GM13977 (cell line): Measurements from ENCODE around the gene SUMO4.
A peak's percentile ranks its signal among the peaks of the same experiment; 100 is the strongest.

Source experiments
- DNase-seq: peaks from one replicate; pipeline ENCODE4 v3.0.0; 2012; ENCODE audit warnings: low spot score
- in situ Hi-C: fragments of 300-500 bp; cut with MboI; formaldehyde crosslinking; loops from one replicate; pipeline ENCODE4 v1.12.0; 2022; ENCODE audit warnings: low sequenced_read_pairs, low pct_unique_long_range_greater_than_20kb, mixed read lengths, inconsistent platforms; ENCODE audit not compliant: unreplicated experiment
- TF ChIP-seq, protein P1 (sequence below): IDR thresholded peaks from 2 replicates; pipeline ENCODE4 v1.5.1; 2012; ENCODE audit warnings: mild to moderate bottlenecking, control low read depth; ENCODE audit not compliant: insufficient read depth; ENCODE audit errors: extremely low read depth, missing control alignments

The SUMO4 gene

DNA sequence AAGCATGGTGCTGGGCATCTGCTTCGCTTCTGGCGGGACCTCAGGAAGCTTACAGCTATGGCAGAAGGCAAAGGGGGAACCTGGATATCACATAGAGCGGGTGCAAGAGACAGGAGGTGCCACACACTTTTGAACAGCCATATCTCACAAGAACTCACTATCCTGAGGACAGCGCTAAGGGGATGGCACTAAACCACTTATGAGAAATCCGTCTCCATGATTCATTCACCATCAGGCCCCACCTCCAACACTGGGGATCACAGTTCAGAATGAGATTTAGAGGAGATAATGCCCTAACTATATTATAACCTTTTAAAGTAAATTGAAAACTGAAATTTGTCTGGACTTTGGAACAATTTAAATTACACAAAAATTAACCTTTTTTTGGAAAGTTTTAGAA lies 37.8 kb upstream of the SUMO4 start:
- DNase-seq = no peak
- in situ Hi-C loops = no loop called here
- TF ChIP-seq, protein P1, sequence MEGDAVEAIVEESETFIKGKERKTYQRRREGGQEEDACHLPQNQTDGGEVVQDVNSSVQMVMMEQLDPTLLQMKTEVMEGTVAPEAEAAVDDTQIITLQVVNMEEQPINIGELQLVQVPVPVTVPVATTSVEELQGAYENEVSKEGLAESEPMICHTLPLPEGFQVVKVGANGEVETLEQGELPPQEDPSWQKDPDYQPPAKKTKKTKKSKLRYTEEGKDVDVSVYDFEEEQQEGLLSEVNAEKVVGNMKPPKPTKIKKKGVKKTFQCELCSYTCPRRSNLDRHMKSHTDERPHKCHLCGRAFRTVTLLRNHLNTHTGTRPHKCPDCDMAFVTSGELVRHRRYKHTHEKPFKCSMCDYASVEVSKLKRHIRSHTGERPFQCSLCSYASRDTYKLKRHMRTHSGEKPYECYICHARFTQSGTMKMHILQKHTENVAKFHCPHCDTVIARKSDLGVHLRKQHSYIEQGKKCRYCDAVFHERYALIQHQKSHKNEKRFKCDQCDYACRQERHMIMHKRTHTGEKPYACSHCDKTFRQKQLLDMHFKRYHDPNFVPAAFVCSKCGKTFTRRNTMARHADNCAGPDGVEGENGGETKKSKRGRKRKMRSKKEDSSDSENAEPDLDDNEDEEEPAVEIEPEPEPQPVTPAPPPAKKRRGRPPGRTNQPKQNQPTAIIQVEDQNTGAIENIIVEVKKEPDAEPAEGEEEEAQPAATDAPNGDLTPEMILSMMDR = no peak

DNA sequence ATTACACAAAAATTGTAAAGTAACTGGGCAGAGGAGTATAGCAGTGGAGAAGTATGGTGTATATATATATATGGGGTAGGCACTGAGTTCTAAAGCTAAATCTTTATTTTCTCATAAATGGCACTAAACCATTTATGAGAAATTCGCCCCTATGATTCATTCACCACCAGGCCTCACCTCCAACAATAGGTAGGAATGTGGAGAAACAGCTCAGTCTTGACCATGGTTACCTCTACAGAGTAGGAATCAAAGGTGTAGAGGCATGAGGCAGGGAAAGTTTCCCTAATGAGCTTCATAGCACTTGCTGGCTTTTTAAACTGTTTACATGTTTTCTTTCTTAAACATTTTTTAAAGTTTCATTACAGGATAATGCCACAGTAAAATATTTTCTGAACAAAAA lies 36.9 kb upstream of the SUMO4 start:
- no peak for DNase-seq
- TF ChIP-seq, protein P1 = no peak
- in situ Hi-C loops = no loop called here

DNA sequence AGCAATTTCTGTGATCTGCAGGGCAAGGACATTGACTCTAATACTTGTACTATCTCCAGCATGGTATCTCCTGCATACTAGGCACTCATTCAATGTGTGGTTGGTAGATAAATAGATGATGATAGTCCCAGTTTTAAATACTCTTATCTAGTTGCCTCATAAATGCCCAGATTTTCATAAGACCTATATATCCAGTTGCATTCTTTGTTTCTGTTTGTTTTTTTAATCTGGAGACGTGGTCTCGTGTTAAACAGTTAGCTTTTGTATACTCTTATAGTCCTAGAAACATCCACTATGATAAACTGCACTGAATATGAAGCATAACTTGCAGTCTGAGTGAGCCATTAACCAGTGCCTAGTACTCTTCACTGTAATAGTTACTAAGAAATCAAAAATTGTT lies 35.5 kb upstream of the SUMO4 start:
- no peak for DNase-seq
- in situ Hi-C loops = no loop called here
- TF ChIP-seq, protein P1 = no peak

DNA sequence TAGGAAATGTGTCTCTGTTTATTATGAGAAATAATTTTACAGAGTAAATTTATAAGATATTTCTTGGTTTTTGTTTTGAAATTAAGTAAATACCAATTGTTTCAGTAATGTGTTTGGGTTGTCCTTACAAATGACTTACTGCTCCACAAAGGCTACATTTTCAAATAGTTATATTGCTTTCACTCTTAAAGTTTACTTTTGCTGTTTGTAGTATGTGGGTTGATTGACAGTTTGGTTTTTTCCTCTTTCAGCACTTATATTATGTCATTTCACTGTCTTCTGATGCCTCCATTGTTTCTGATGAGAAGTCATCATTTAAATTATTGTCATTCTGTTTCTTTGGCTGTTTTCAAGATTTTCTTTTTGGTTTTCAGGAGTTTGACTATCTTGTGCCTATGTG lies 34.9 kb upstream of the SUMO4 start:
- TF ChIP-seq, protein P1 = no peak

DNA sequence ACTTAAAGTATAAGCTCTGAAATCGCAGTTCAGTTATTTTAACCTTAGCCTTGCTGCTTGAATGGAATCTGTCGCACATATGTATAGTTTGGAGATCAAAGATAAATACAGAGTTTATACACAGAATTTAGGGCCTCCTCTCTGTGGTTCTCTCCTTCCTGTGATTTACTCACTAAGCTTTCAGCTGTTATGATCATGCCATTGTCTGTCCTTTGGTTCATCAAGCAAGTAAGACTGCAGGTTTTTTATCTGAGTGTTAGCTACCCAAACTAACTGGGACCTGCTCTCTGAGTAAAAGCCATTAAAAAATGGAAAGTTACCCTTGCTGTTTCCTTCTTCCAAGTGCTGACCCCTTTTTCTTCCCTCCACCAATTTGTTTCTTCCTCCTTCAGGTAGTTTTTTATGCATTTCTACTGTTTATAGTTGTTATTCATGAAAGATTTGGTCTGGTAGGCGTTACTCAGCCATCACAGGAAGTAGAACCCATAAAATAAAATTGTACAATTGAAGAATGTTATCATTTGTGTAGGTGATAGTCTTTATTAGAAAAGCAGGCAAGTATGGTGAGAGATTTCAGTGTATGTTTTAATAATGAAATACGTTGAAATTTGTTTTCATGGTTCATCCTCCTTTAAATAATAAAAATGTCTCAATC lies 33.7 kb upstream of the SUMO4 start:
- in situ Hi-C loops = no loop called here
- no peak for DNase-seq
- TF ChIP-seq, protein P1 = no peak

More for the DNA sequence above, 34.9 kb upstream of the SUMO4 start:
- no peak for DNase-seq
- in situ Hi-C loops = no loop called here

DNA sequence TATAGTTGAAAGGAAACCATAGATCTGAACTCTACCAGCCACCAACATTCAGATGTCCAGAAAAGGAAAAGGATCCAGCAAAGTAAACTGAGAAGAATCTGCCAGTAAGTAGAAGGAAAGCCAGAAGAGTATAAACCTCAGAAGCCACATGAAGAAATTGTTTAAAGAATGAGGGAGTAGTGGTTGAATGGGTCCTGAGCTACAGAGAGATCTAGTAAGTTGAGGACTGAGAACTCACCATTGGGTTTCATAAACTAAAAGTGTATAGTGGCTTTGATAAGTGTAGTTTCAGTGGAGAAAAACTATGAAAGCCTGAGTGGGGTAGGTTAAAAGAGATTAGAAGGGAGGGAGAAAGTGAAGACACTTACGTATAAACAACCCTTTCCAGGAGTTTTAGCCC lies 32.0 kb upstream of the SUMO4 start:
- TF ChIP-seq, protein P1 = no peak
- in situ Hi-C loops = no loop called here
- peak; percentile 12 for DNase-seq
